Measurements from ENCODE around the gene SORT1.

The SORT1 gene

DNA sequence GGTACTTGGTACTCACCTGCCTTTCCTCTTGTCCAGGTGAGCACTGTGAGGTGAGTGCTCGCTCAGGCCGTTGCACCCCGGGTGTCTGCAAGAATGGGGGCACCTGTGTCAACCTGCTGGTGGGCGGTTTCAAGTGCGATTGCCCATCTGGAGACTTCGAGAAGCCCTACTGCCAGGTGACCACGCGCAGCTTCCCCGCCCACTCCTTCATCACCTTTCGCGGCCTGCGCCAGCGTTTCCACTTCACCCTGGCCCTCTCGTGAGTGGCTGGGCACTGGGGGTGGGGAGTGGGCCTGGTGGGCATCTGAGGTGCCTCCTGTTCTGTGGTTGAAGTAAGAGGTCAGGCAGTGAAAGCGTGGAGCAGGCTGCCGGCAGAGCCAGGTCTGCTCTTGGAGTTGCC lies 136.7 kb downstream of the SORT1 start:
- no peaks in the 10 kb centered on the region for H3K36me3 ChIP-seq (ENCODE audit: low read length)
- no peak overlapping the region for H3K27ac ChIP-seq (ENCODE audit: low read depth, low read length)
- H3K79me2 ChIP-seq (ENCODE audit: insufficient read depth, low read length) = no peaks in the 10 kb centered on the region
- H3K9me2 ChIP-seq (replicated peaks; ENCODE audit: insufficient read depth, low read length) = no peaks in the 10 kb centered on the region
- no peak overlapping the region for H3K4me3 ChIP-seq (ENCODE audit: insufficient read depth, low read length, poor library complexity, severe bottlenecking)
- H3K27me3 ChIP-seq (ENCODE audit: low read length) = no peaks in the 10 kb centered on the region
- no peak overlapping the region for H2AFZ ChIP-seq (ENCODE audit: low read depth, low read length, severe bottlenecking)
- no peaks in the 10 kb centered on the region for H3F3A ChIP-seq (ENCODE audit: insufficient read depth)
- no peak for TF ChIP-seq EZH2phosphoT487 (conservative IDR thresholded peaks at IDR 0.05; ENCODE audit: low read length)
- TF ChIP-seq CTCF (IDR thresholded peaks at IDR 0.05; ENCODE audit: insufficient read depth, low read length, poor library complexity, severe bottlenecking) = no peak
- no peak overlapping the region for H3K9ac ChIP-seq (ENCODE audit: low read length)
- no peaks in the 10 kb centered on the region for H3K9me3 ChIP-seq (ENCODE audit: insufficient read depth, low read length)
- no peaks in the 10 kb centered on the region for H4K20me1 ChIP-seq (ENCODE audit: low read depth, low read length)
- no peak overlapping the region for H3K4me2 ChIP-seq (ENCODE audit: low read depth, low read length, poor library complexity, severe bottlenecking)

- Histone ChIP-seq H2AFZ (ENCODE audit: low read depth, low read length, severe bottlenecking) (no peak overlapping the region), H3F3A (ENCODE audit: insufficient read depth) (no peaks in the 10 kb centered on the region), H3K9me2 (replicated peaks; ENCODE audit: insufficient read depth, low read length) (no peaks in the 10 kb centered on the region), H3K4me3 (ENCODE audit: insufficient read depth, low read length, poor library complexity, severe bottlenecking) (no peak overlapping the region), H3K79me2 (ENCODE audit: insufficient read depth, low read length) (no peaks in the 10 kb centered on the region), H3K36me3 (ENCODE audit: low read length) (no peaks in the 10 kb centered on the region), H3K27me3 (ENCODE audit: low read length) (no peaks in the 10 kb centered on the region), H3K9ac (ENCODE audit: low read length) (no peak overlapping the region), H3K9me3 (ENCODE audit: insufficient read depth, low read length) (no peaks in the 10 kb centered on the region), H3K4me2 (ENCODE audit: low read depth, low read length, poor library complexity, severe bottlenecking) (no peak overlapping the region), H3K27ac (ENCODE audit: low read depth, low read length) (no peak overlapping the region), H4K20me1 (ENCODE audit: low read depth, low read length) (no peaks in the 10 kb centered on the region)
- TF ChIP-seq CTCF (IDR thresholded peaks at IDR 0.05; ENCODE audit: insufficient read depth, low read length, poor library complexity, severe bottlenecking) = no peak
- TF ChIP-seq EZH2phosphoT487 (conservative IDR thresholded peaks at IDR 0.05; ENCODE audit: low read length) = no peak
These were observed 137.8 kb downstream of the SORT1 start for GRCh38 chr1:109259674-109260557.

Data from SU-DHL-6 (cell line).